ENCODE results near the gene AUTS2. TPM values are rescaled to one million over a fixed set of nuclear protein-coding genes. Genes with fewer than 3 reads are reported as not detected.

The AUTS2 gene
- total and polyA plus RNA-seq, 2 of the 8 experiments (the other 6 are each of a cell fraction or from before 2014, with no cell fraction given), result 25.9 to 101 TPM

GRCh38 chr7:69699931-69700330, 101.7 kb downstream of the AUTS2 start:
- Histone ChIP-seq H2AK5ac (ENCODE audit: low read depth, low read length) (no peak overlapping the region), H3K23ac (ENCODE audit: insufficient read length) (no peak overlapping the region), H3K79me2 (ENCODE audit: control insufficient read depth in 1 of 2, insufficient read depth in 2 of 2, low read length in 2 of 2) (no peaks in the 10 kb centered on the region), H3K18ac (ENCODE audit: extremely low read depth, low read length) (no peak overlapping the region), H3K79me1 (ENCODE audit: low read depth, low read length) (no peaks in the 10 kb centered on the region), H3K36me3 (ENCODE audit: control insufficient read depth in 2 of 4, insufficient read depth in 4 of 4, low read length in 3 of 4) (no peaks in the 10 kb centered on the region), H4K20me1 (replicated peaks in 1 of 2; ENCODE audit: control insufficient read depth in 1 of 2, insufficient read depth in 2 of 2, low read length in 2 of 2) (no peaks in the 10 kb centered on the region), H3K27ac (ENCODE audit: low read depth, low read length) (no peak overlapping the region), H3K4me2 (ENCODE audit: insufficient read depth in 1 of 2, low read depth in 2 of 2, low read length in 2 of 2) (no peak overlapping the region), H3K14ac (ENCODE audit: insufficient read length) (no peak overlapping the region), H3K9ac (replicated peaks in 1 of 4; ENCODE audit: extremely low read depth in 1 of 4, low read depth in 3 of 4, low read length in 3 of 4) (no peak overlapping the region), H2AFZ (ENCODE audit: low read length) (no peak overlapping the region), H4K91ac (replicated peaks; ENCODE audit: insufficient read length, low read length) (no peak overlapping the region), H3K4ac (replicated peaks; ENCODE audit: insufficient read length, low read depth, low read length) (no peak overlapping the region), H2BK5ac (ENCODE audit: low read depth, low read length) (no peak overlapping the region), H3K9me3 (ENCODE audit: insufficient read depth in 2 of 2, low read depth in 1 of 2, low read length in 1 of 2) (no peaks in the 10 kb centered on the region), H4K8ac (ENCODE audit: extremely low read depth, insufficient read depth, low read length) (no peak overlapping the region), H3K27me3 (replicated peaks in 1 of 4; ENCODE audit: control insufficient read depth in 3 of 4, extremely low read depth in 1 of 4, insufficient read depth in 3 of 4, low read length in 3 of 4) (no peaks in the 10 kb centered on the region), H2BK120ac (replicated peaks; ENCODE audit: low read depth, low read length) (no peak overlapping the region), H2BK15ac (ENCODE audit: low read length) (no peak overlapping the region), H4K5ac (ENCODE audit: insufficient read length, low read depth, low read length) (no peak overlapping the region), H3K4me1 (replicated peaks in 1 of 4; ENCODE audit: control insufficient read depth in 3 of 4, insufficient read depth in 4 of 4, low read length in 3 of 4) (no peaks in the 10 kb centered on the region), H3K4me3 (ENCODE audit: extremely low read depth in 1 of 4, insufficient read depth in 2 of 4, low read depth in 3 of 4, low read length in 4 of 4) (no peak overlapping the region), H3K23me2 (ENCODE audit: low read depth, low read length) (no peaks in the 10 kb centered on the region), H2BK12ac (ENCODE audit: low read depth, low read length) (no peak overlapping the region), H2BK20ac (ENCODE audit: low read length) (no peak overlapping the region), H3K56ac (replicated peaks; ENCODE audit: insufficient read length, low read depth, low read length) (no peak overlapping the region)
- CTCF ChIA-PET (ENCODE audit: partially characterized antibody), result no interaction called here
- FAIRE-seq (no peak), DNase-seq (ENCODE audit: low read depth in 1 of 2, low spot score in 2 of 2) (no peak)
- WGBS, 2 experiments (ENCODE audit: extremely low coverage in 1 of 2, insufficient coverage in 1 of 2, insufficient read length in 1 of 2, insufficient replicate concordance in 2 of 2, low coverage in 1 of 2, low lambda C conversion rate in 2 of 2, missing lambda C conversion rate in 1 of 2), result 93% methylated on average over 2 of the region's 2 CpGs; no CpG with 5 or more reads in 1 of the 2 experiments
- POLR2A ChIA-PET (ENCODE audit: partially characterized antibody), result no interaction called here
- TF ChIP-seq FOSL1 (IDR thresholded peaks at IDR 0.05; ENCODE audit: insufficient read depth, low read depth, low read length), result no peak
- TF ChIP-seq TAF7 (optimal IDR thresholded peaks at IDR 0.05; ENCODE audit: borderline replicate concordance, low read depth, low read length), result no peak
- TF ChIP-seq GTF2F1 (IDR thresholded peaks at IDR 0.05; ENCODE audit: borderline replicate concordance, low read depth, low read length), result no peak
- no peak for TF ChIP-seq TCF12 (IDR thresholded peaks at IDR 0.05; ENCODE audit: low read depth, low read length)
- TF ChIP-seq, protein P1, sequence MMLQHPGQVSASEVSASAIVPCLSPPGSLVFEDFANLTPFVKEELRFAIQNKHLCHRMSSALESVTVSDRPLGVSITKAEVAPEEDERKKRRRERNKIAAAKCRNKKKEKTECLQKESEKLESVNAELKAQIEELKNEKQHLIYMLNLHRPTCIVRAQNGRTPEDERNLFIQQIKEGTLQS (IDR thresholded peaks at IDR 0.05; ENCODE audit: insufficient read depth, low read depth, low read length), result no peak
